B cell (primary cell): Measurements from ENCODE around the gene CBX2. TPM values are rescaled to one million over a fixed set of nuclear protein-coding genes. Genes with fewer than 3 reads are reported as not detected.

Source experiments
- ATAC-seq: fragments of 200-7000 bp; cut with Tn5 transposase; one replicate; pipeline ENCODE4 v1.10.0; 2021; ENCODE audit warnings: low read depth, mild to moderate bottlenecking, moderate number of reproducible peaks, moderate library complexity
- CTCF ChIA-PET: fragments of 350-600 bp; sonication (Branson Sonifier 250); formaldehyde crosslinking; loops from one replicate; lab custom pipeline; 2021; ENCODE audit warnings: antibody characterized with exemption, inconsistent platforms; lab: Charles Lee
- POLR2A ChIA-PET: fragments of 350-600 bp; sonication (Branson Sonifier 250); formaldehyde crosslinking; loops from one replicate; lab custom pipeline; 2021; ENCODE audit warnings: antibody characterized with exemption; lab: Charles Lee
- DNase-seq: peaks from one replicate; pipeline ENCODE4 v3.0.0; 2013
- H2AFZ ChIP-seq: 2 replicates; pipeline ENCODE4 v1.6.1; 2012; ENCODE audit warnings: mild to moderate bottlenecking, low read depth, low read length; ENCODE audit not compliant: insufficient read depth, poor library complexity, severe bottlenecking
- H3K27ac ChIP-seq, 2 donors: 1 replicate in 1 of 2; 2 replicates in 1 of 2; pipeline ENCODE4 v1.5.1; 2012 to 2013; ENCODE audit warnings: low read length in 2 of 2, mild to moderate bottlenecking in 2 of 2, moderate library complexity in 1 of 2
- H3K27me3 ChIP-seq, 4 experiments: fragments of 200-600 bp in 1 of 4; sonication (generic) in 1 of 4; replicated peaks in 1 of 4; 1 replicate in 2 of 4; 2 replicates in 2 of 4; pipeline versions ENCODE4 v1.6.1 to v1.7.0; 2013 to 2016; ENCODE audit warnings: low read length in 3 of 4, mild to moderate bottlenecking in 2 of 4, mixed read lengths in 1 of 4, moderate library complexity in 1 of 4; ENCODE audit not compliant: insufficient read depth in 4 of 4, control insufficient read depth in 3 of 4; ENCODE audit errors: control extremely low read depth in 1 of 4
- H3K36me3 ChIP-seq, 2 experiments: replicated peaks in 1 of 2; 1 replicate in 1 of 2; 2 replicates in 1 of 2; pipeline versions ENCODE4 v1.6.1 to v1.7.1; 2013; ENCODE audit warnings: low read length in 1 of 2; ENCODE audit not compliant: insufficient read depth in 2 of 2, control insufficient read depth in 1 of 2; ENCODE audit errors: control extremely low read depth in 1 of 2, extremely low read depth in 1 of 2
- H3K4me1 ChIP-seq, 2 donors: fragments of 200-600 bp in 1 of 2; sonication (generic) in 1 of 2; 1 replicate in 1 of 2; 2 replicates in 1 of 2; pipeline versions ENCODE4 v1.5.1 to v1.6.1; 2013 to 2017; ENCODE audit warnings: low read length in 2 of 2; ENCODE audit not compliant: control insufficient read depth in 2 of 2, insufficient read depth in 2 of 2
- H3K4me2 ChIP-seq: replicated peaks from 2 replicates; pipeline ENCODE3; 2012; ENCODE audit warnings: mild to moderate bottlenecking, low read depth, low read length; ENCODE audit not compliant: poor library complexity, severe bottlenecking
- H3K4me3 ChIP-seq, 5 experiments: fragments of 200-600 bp in 1 of 5; sonication (generic) in 1 of 5; 1 replicate in 3 of 5; 2 replicates in 2 of 5; pipeline versions ENCODE4 v1.5.1 to v1.7.0; 2011 to 2016; ENCODE audit warnings: low read length in 4 of 5, mild to moderate bottlenecking in 4 of 5, low read depth in 2 of 5, control low read depth in 1 of 5, moderate library complexity in 1 of 5; ENCODE audit not compliant: insufficient read depth in 1 of 5; ENCODE audit errors: control extremely low read depth in 1 of 5, extremely low read depth in 1 of 5
- H3K79me2 ChIP-seq: fragments of 200-600 bp; sonication (generic); one replicate; pipeline ENCODE4 v1.6.0; 2016; ENCODE audit warnings: low read length; ENCODE audit not compliant: control insufficient read depth, insufficient read depth
- H3K9ac ChIP-seq: fragments of 200-600 bp; sonication (generic); 2 replicates; pipeline ENCODE4 v1.6.1; 2017; ENCODE audit warnings: mild to moderate bottlenecking, low read length, moderate library complexity
- H3K9me3 ChIP-seq, 3 donors: one replicate each; pipeline versions ENCODE4 v1.6.1 to v1.7.1; 2013; ENCODE audit warnings: low read length in 2 of 3; ENCODE audit not compliant: control insufficient read depth in 2 of 3, insufficient read depth in 1 of 3; ENCODE audit errors: control extremely low read depth in 1 of 3
- H4K20me1 ChIP-seq: 2 replicates; pipeline ENCODE4 v1.6.0; 2012; ENCODE audit warnings: mild to moderate bottlenecking, low read length; ENCODE audit not compliant: insufficient read depth, control insufficient read depth, poor library complexity, severe bottlenecking
- H3K27ac Mint-ChIP-seq: one replicate; pipeline ENCODE4 v1.8.0; 2021; ENCODE audit warnings: mixed read lengths
- H3K27me3 Mint-ChIP-seq: one replicate; pipeline ENCODE4 v1.8.0; 2021; ENCODE audit warnings: mixed read lengths
- H3K4me1 Mint-ChIP-seq: one replicate; pipeline ENCODE4 v1.8.0; 2021; ENCODE audit warnings: mixed read lengths
- H3K4me3 Mint-ChIP-seq: one replicate; pipeline ENCODE4 v1.8.0; 2021; ENCODE audit warnings: mixed read lengths
- H3K9me3 Mint-ChIP-seq: one replicate; pipeline ENCODE4 v1.8.0; 2022; ENCODE audit warnings: mixed read lengths; ENCODE audit not compliant: insufficient read depth
- EZH2 ChIP-seq: IDR thresholded peaks from 2 replicates; pipeline ENCODE4 v1.6.1; 2012; ENCODE audit warnings: borderline replicate concordance, low read depth, mild to moderate bottlenecking, moderate library complexity, low read length; ENCODE audit not compliant: insufficient read depth, poor library complexity, severe bottlenecking
- WGBS: methylation state at CpG from one replicate; pipeline ENCODE4 v1.1.5; 2013; ENCODE audit warnings: missing lambda C conversion rate; ENCODE audit not compliant: insufficient coverage; 5-methylcytosine and 5-hydroxymethylcytosine counted together
- intact Hi-C: fragments of 100-400 bp; cut with micrococcal nuclease; formaldehyde crosslinking; loops from one replicate; pipeline ENCODE4 v1.10.0; 2022
- polyA plus RNA-seq: library from polyadenylated mRNA; depleted of rRNA; stranded (reverse); fragments of >200 nt; gene quantifications from 2 replicates; pipeline ENCODE4 v1.2.3, GENCODE V29; 2012
- total RNA-seq, 2 donors: library from RNA; stranded (reverse); fragments of 120-200 nt in 1 of 2; gene quantifications; 1 replicate in 1 of 2; 2 replicates in 1 of 2; pipeline versions ENCODE4 v1.2.3 to v1.2.4, GENCODE V29; 2013 to 2022
- TF ChIP-seq, protein P1 (sequence below): fragments of 200-600 bp; IDR thresholded peaks from one replicate; pipeline ENCODE4 v1.8.0; 2022; ENCODE audit warnings: antibody characterized with exemption, mild to moderate bottlenecking

The CBX2 gene
- total and polyA plus RNA-seq, 2 donors (not counting 1 experiment from before 2014, with no cell fraction given): 0.10 to 0.47 TPM

DNA sequence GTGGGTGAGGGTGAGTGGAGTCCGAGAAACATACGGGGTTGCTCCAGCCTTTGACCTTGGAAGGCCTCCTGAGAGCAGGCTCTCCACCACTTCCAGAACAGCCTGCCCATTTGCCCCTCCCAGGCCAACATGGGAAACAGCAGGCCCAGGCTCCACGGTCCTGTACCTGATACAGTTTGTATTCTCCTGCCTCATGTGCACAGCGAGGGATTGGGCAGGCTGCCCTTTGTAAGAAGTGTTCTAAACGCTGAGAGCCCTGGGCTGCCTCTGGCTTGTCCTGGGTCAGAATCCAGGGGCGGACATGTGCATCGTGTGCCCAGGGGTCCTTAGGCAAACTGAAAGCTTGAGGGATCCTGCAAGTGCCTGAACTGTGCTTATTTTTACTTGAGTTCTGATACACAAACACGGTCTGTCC lies 3.4 kb upstream of the CBX2 start:
- Mint-ChIP-seq H3K27ac (no peak overlapping the region), H3K27me3 (peaks cover 55% of the 10 kb centered on the region), H3K9me3 (no peaks in the 10 kb centered on the region), H3K4me3 (no peak overlapping the region), H3K4me1 (peaks cover 20% of the 10 kb centered on the region)
- H3K9ac ChIP-seq: no peak overlapping the region
- H4K20me1 ChIP-seq: no peaks in the 10 kb centered on the region
- peaks cover 0 to 65% (median 32%) of the 10 kb centered on the region in 4 experiments for H3K27me3 ChIP-seq
- 91% methylated on average over 8 of the region's 8 CpGs for WGBS
- H3K79me2 ChIP-seq: no peaks in the 10 kb centered on the region
- ChIA-PET CTCF (interaction anchor here (1.0 to 8.2 kb wide), 3 partner anchors 13 to 201 kb away, joined by 4 to 30 read pairs (median 4); no protein-coding TSS in a partner anchor), POLR2A (no interaction called here)
- intact Hi-C loops: no loop called here
- peaks cover 0 to 14% (median 0%) of the 10 kb centered on the region in 3 donors for H3K9me3 ChIP-seq
- TF ChIP-seq, protein P1, sequence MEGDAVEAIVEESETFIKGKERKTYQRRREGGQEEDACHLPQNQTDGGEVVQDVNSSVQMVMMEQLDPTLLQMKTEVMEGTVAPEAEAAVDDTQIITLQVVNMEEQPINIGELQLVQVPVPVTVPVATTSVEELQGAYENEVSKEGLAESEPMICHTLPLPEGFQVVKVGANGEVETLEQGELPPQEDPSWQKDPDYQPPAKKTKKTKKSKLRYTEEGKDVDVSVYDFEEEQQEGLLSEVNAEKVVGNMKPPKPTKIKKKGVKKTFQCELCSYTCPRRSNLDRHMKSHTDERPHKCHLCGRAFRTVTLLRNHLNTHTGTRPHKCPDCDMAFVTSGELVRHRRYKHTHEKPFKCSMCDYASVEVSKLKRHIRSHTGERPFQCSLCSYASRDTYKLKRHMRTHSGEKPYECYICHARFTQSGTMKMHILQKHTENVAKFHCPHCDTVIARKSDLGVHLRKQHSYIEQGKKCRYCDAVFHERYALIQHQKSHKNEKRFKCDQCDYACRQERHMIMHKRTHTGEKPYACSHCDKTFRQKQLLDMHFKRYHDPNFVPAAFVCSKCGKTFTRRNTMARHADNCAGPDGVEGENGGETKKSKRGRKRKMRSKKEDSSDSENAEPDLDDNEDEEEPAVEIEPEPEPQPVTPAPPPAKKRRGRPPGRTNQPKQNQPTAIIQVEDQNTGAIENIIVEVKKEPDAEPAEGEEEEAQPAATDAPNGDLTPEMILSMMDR: no peak
- no peak for TF ChIP-seq EZH2
- H3K27ac ChIP-seq: no peak overlapping the region
- ATAC-seq: no peak
- no peak overlapping the region for H3K4me3 ChIP-seq
- no peak overlapping the region for H2AFZ ChIP-seq
- no peak overlapping the region for H3K4me2 ChIP-seq
- DNase-seq: no peak
- H3K36me3 ChIP-seq: no peaks in the 10 kb centered on the region
- peaks cover 19 to 23% of the 10 kb centered on the region in 2 donors for H3K4me1 ChIP-seq

DNA sequence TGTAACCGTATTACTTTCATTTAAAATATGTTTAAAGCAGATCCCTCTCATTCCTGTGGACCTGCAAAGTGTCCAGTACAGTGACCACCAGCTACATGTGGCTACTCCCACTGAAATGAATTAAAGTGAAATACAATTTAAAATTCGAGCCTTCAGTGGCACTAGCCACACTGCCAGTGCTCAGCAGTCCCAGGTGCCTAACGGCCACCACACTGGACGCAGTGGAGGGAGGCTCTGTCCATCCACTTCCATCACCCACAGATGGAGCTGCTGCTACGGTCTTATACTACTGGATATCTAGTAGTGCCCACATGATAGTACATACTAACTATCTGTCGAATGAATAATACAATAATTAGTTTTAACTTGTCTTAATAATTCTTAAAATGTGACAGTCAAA lies 2.3 kb upstream of the CBX2 start:
- H3K36me3 ChIP-seq: no peaks in the 10 kb centered on the region
- peaks cover 0 to 14% (median 0%) of the 10 kb centered on the region in 3 donors for H3K9me3 ChIP-seq
- no peaks in the 10 kb centered on the region for H3K79me2 ChIP-seq
- no peak overlapping the region for H3K4me3 Mint-ChIP-seq
- H3K9me3 Mint-ChIP-seq: no peaks in the 10 kb centered on the region
- no peak overlapping the region for H3K27ac Mint-ChIP-seq
- no CpG with 5 or more reads among the region's 6 CpGs for WGBS
- ChIA-PET POLR2A (no interaction called here), CTCF (interaction anchor here (8.2 kb wide), 1 partner anchor 14 kb away, joined by 30 read pairs; no protein-coding TSS in a partner anchor)
- peaks cover 0 to 68% (median 41%) of the 10 kb centered on the region in 4 experiments for H3K27me3 ChIP-seq
- no peaks in the 10 kb centered on the region for H4K20me1 ChIP-seq
- H3K27me3 Mint-ChIP-seq: peaks cover 58% of the 10 kb centered on the region
- H3K4me1 Mint-ChIP-seq: peaks cover 20% of the 10 kb centered on the region
- peaks cover 19 to 29% of the 10 kb centered on the region in 2 donors for H3K4me1 ChIP-seq
- H3K4me3 ChIP-seq: no peak overlapping the region
- H3K27ac ChIP-seq: no peak overlapping the region
- no peak overlapping the region for H3K9ac ChIP-seq
- TF ChIP-seq, protein P1: no peak
- no peak for TF ChIP-seq EZH2
- no peak for DNase-seq
- intact Hi-C loops: loop anchor here (2.0 kb wide), 2 partner anchors 21 to 35 kb away; partner anchors contain the start of gene CBX8
- no peak overlapping the region for H2AFZ ChIP-seq
- no peak for ATAC-seq
- no peak overlapping the region for H3K4me2 ChIP-seq
